Measurements from ENCODE around the gene SGPL1. TPM values are rescaled to one million over a fixed set of nuclear protein-coding genes. Genes with fewer than 3 reads are reported as not detected.
"Not testable (repeated sequence)": the region's sequence is repeated elsewhere in the genome, so short reads cannot be mapped to it uniquely, and the experiment has no call there.

Gene SGPL1
- total and polyA plus RNA-seq, 10 of the 15 experiments (the other 5 are each of a cell fraction or from before 2014, with no cell fraction given) = 4.9 to 20.7 (median 10.6) TPM

- TF ChIP-seq EED (IDR thresholded peaks at IDR 0.05; ENCODE audit: low read depth) (no peak), STAT3 (IDR thresholded peaks at IDR 0.05; ENCODE audit: low read depth, low read length) (no peak)
These were observed 43.0 kb downstream of the SGPL1 start (continued) for GRCh38 chr10:70858759-70859158.

- SMC1A ChIA-PET (ENCODE audit: uncharacterized antibody, unreplicated experiment); H3K4me3 ChIP-seq; H3K4me2 ChIP-seq (ENCODE audit: control insufficient read depth, insufficient read depth); intact Hi-C loops (cut with micrococcal nuclease; ENCODE audit: unreplicated experiment); H3K9me3 ChIP-seq (replicated peaks; ENCODE audit: control insufficient read depth, insufficient read depth, low read length); in situ Hi-C loops (cut with MboI); H3K36me3 ChIP-seq (ENCODE audit: control insufficient read depth in 2 of 2, insufficient read depth in 2 of 2, low read length in 1 of 2); BruUV-seq (replicated peaks); H3K9ac ChIP-seq (ENCODE audit: control insufficient read depth, insufficient read depth, low read length); CTCF ChIA-PET; H4K20me1 ChIP-seq (ENCODE audit: control insufficient read depth, insufficient read depth); ATAC-seq; H3K4me1 ChIP-seq (ENCODE audit: control insufficient read depth, insufficient read depth, low read length); DNase-seq (ENCODE audit: low read depth, low spot score); H2AFZ ChIP-seq (ENCODE audit: control insufficient read depth, low read depth, low read length); H3K79me2 ChIP-seq (ENCODE audit: control insufficient read depth, insufficient read depth, low read length); H3K27ac ChIP-seq (ENCODE audit: control insufficient read depth, insufficient read depth); FAIRE-seq; H3K27me3 ChIP-seq (replicated peaks in 1 of 2; ENCODE audit: control insufficient read depth in 2 of 2, insufficient read depth in 2 of 2, low read length in 1 of 2); RAD21 ChIA-PET (ENCODE audit: unreplicated experiment): not testable (repeated sequence)
- WGBS (ENCODE audit: insufficient coverage, insufficient replicate concordance, low lambda C conversion rate, missing lambda C conversion rate) = 97% methylated on average over 23 of the region's 42 CpGs
- POLR2A ChIA-PET = interaction anchor here (0.6 kb wide), 1 partner anchor 29 kb away, joined by 3 read pairs; no protein-coding TSS in a partner anchor
These were observed 45.9 kb downstream of the SGPL1 start for GRCh38 chr10:70861495-70862197.

- SMC1A ChIA-PET (ENCODE audit: uncharacterized antibody, unreplicated experiment) = interaction anchor here (1.1 to 1.8 kb wide), 3 partner anchors 8 to 46 kb away, joined by 3 to 4 read pairs (median 4); no protein-coding TSS in a partner anchor
- RAD21 ChIA-PET (ENCODE audit: unreplicated experiment) = no interaction called here
- POLR2A ChIA-PET = interaction anchor here (0.5 kb wide), 1 partner anchor 691 kb away, joined by 4 read pairs; no protein-coding TSS in a partner anchor
- no peak overlapping the region for H2AFZ ChIP-seq (ENCODE audit: control insufficient read depth, low read depth, low read length)
- H3K79me2 ChIP-seq (ENCODE audit: control insufficient read depth, insufficient read depth, low read length) = no peaks in the 10 kb centered on the region
- H3K27me3 ChIP-seq (replicated peaks in 1 of 2; ENCODE audit: control insufficient read depth in 2 of 2, insufficient read depth in 2 of 2, low read length in 1 of 2) = no peaks in the 10 kb centered on the region
- no peak for DNase-seq (ENCODE audit: low read depth, low spot score)
- H3K4me2 ChIP-seq (ENCODE audit: control insufficient read depth, insufficient read depth) = no peak overlapping the region
- in situ Hi-C loops (cut with MboI) (no loop called here), intact Hi-C loops (cut with micrococcal nuclease; ENCODE audit: unreplicated experiment) (no loop called here)
- CTCF ChIA-PET = interaction anchor here (1.4 kb wide), 1 partner anchor 402 kb away, joined by 3 read pairs; no protein-coding TSS in a partner anchor
- H3K36me3 ChIP-seq (ENCODE audit: control insufficient read depth in 2 of 2, insufficient read depth in 2 of 2, low read length in 1 of 2) = no peaks in the 10 kb centered on the region; a peak in 1 of 4 replicates
- ATAC-seq = no peak
- H3K27ac ChIP-seq (ENCODE audit: control insufficient read depth, insufficient read depth) = no peak overlapping the region
- TF ChIP-seq BMI1 (IDR thresholded peaks at IDR 0.05; ENCODE audit: borderline replicate concordance) (no peak), ZBTB33 (IDR thresholded peaks at IDR 0.05) (no peak), NR2C2 (IDR thresholded peaks at IDR 0.05; ENCODE audit: borderline replicate concordance, control insufficient read depth, insufficient read length, low read depth) (no peak), ATF3 (IDR thresholded peaks at IDR 0.05; ENCODE audit: borderline replicate concordance, extremely low read depth, low read depth, low read length) (no peak), ELK1 (IDR thresholded peaks at IDR 0.05; ENCODE audit: low read depth, low read length) (no peak), MAX (IDR thresholded peaks at IDR 0.05; ENCODE audit: low read depth, low read length) (no peak), HDAC2 (IDR thresholded peaks at IDR 0.05) (no peak), TAF1 (IDR thresholded peaks at IDR 0.05; ENCODE audit: borderline replicate concordance, low read depth, low read length) (no peak)
- no peaks in the 10 kb centered on the region for H4K20me1 ChIP-seq (ENCODE audit: control insufficient read depth, insufficient read depth)
- no peaks in the 10 kb centered on the region for H3K9me3 ChIP-seq (replicated peaks; ENCODE audit: control insufficient read depth, insufficient read depth, low read length)
- no peak overlapping the region for H3K4me3 ChIP-seq
- H3K4me1 ChIP-seq (ENCODE audit: control insufficient read depth, insufficient read depth, low read length) = no peaks in the 10 kb centered on the region
- BruUV-seq (replicated peaks) = no TSS peak
- H3K9ac ChIP-seq (ENCODE audit: control insufficient read depth, insufficient read depth, low read length) = no peak overlapping the region
- FAIRE-seq = no peak
These were observed 47.9 kb downstream of the SGPL1 start for GRCh38 chr10:70863470-70864160.

All from GM12878 (cell line).